Endothelial cell of umbilical vein (primary cell): ENCODE measurements around the gene SHISA7. TPM values are rescaled to one million over a fixed set of nuclear protein-coding genes. Genes with fewer than 3 reads are reported as not detected.

Experiments used
- BruUV-seq: library from RNA; stranded (reverse); fragments of 400-500 nt; replicated peaks from 2 replicates; lab custom pipeline; 2021; lab: Mats Ljungman, UMichigan
- CTCF ChIA-PET: fragments of 300-600, 350-600 bp; sonication (Branson Sonifier 250); formaldehyde crosslinking; loops from one replicate; lab custom pipeline; 2021; ENCODE audit warnings: antibody characterized with exemption, inconsistent platforms; lab: Charles Lee
- POLR2A ChIA-PET: fragments of 300-600, 350-600 bp; sonication (Branson Sonifier 250); formaldehyde crosslinking; loops from one replicate; lab custom pipeline; 2021; ENCODE audit warnings: antibody characterized with exemption, inconsistent platforms; lab: Charles Lee
- DNase-seq: peaks from one replicate; pipeline ENCODE4 v3.0.0-alpha.2; 2011; ENCODE audit warnings: low read depth, low spot score
- FAIRE-seq: peaks from 2 replicates; lab custom pipeline; 2011; peaks lifted over from hg19 to GRCh38; lab: Jason Lieb, UNC
- H2AFZ ChIP-seq: 2 replicates; pipeline ENCODE4 v1.6.0; 2012; ENCODE audit warnings: low read depth, low read length, control low read depth, inconsistent platforms
- H3K27ac ChIP-seq: 2 replicates; pipeline ENCODE4 v1.5.1; 2011; ENCODE audit warnings: low read depth, mild to moderate bottlenecking, control low read depth, low read length, moderate library complexity; ENCODE audit not compliant: insufficient read depth
- H3K27me3 ChIP-seq, 2 experiments: 2 replicates each; pipeline versions ENCODE4 v1.6.0 to v1.6.1; 2011; ENCODE audit warnings: low read length in 2 of 2, mixed read lengths in 1 of 2; ENCODE audit not compliant: control insufficient read depth in 2 of 2, insufficient read depth in 2 of 2
- H3K36me3 ChIP-seq, 2 experiments: 2 replicates in 1 of 2; 3 replicates in 1 of 2; pipeline ENCODE4 v1.5.1; 2011; ENCODE audit warnings: low read length in 2 of 2, mild to moderate bottlenecking in 1 of 2, moderate library complexity in 1 of 2; ENCODE audit not compliant: control insufficient read depth in 2 of 2, insufficient read depth in 2 of 2; ENCODE audit errors: extremely low read depth in 1 of 2
- H3K4me1 ChIP-seq: 3 replicates; pipeline ENCODE4 v1.5.1; 2011; ENCODE audit warnings: mild to moderate bottlenecking, low read length; ENCODE audit not compliant: control insufficient read depth, insufficient read depth; ENCODE audit errors: extremely low read depth
- H3K4me2 ChIP-seq: 2 replicates; pipeline ENCODE4 v1.6.1; 2011; ENCODE audit warnings: low read length, control low read depth, mixed read lengths; ENCODE audit not compliant: insufficient read depth
- H3K4me3 ChIP-seq, 3 experiments: fragments of 200-600 bp in 1 of 3; sonication (generic), shearing (Covaris generic) in 1 of 3; replicated peaks in 1 of 3; 2 replicates each; pipeline ENCODE4 v1.5.1; 2011 to 2016; ENCODE audit warnings: control low read depth in 3 of 3, low read length in 3 of 3, mild to moderate bottlenecking in 2 of 3, inconsistent platforms in 1 of 3, low read depth in 1 of 3, moderate library complexity in 1 of 3; ENCODE audit not compliant: insufficient read depth in 1 of 3
- H3K79me2 ChIP-seq: 2 replicates; pipeline ENCODE4 v1.6.0; 2012; ENCODE audit warnings: low read length, inconsistent platforms; ENCODE audit not compliant: control insufficient read depth, insufficient read depth
- H3K9ac ChIP-seq: replicated peaks from 2 replicates; pipeline ENCODE3; 2011; ENCODE audit warnings: low read length, control low read depth; ENCODE audit not compliant: insufficient read depth; ENCODE audit errors: extremely low read depth
- H3K9me1 ChIP-seq: replicated peaks from 3 replicates; pipeline ENCODE4 v1.6.0; 2011; ENCODE audit warnings: mild to moderate bottlenecking, low read length; ENCODE audit not compliant: control insufficient read depth, insufficient read depth; ENCODE audit errors: extremely low read depth
- H3K9me3 ChIP-seq: replicated peaks from 2 replicates; pipeline ENCODE4 v1.5.1; 2012; ENCODE audit warnings: low read length, inconsistent platforms; ENCODE audit not compliant: control insufficient read depth, insufficient read depth
- H4K20me1 ChIP-seq: replicated peaks from 2 replicates; pipeline ENCODE3; 2011; ENCODE audit warnings: mild to moderate bottlenecking, low read length; ENCODE audit not compliant: control insufficient read depth, insufficient read depth; ENCODE audit errors: extremely low read depth
- CTCF ChIP-seq, 2 donors: IDR thresholded peaks; 1 replicate in 1 of 2; 2 replicates in 1 of 2; pipeline ENCODE4 v1.5.1; 2011; ENCODE audit warnings: low read length in 2 of 2, mild to moderate bottlenecking in 2 of 2, moderate library complexity in 2 of 2, control low read depth in 1 of 2, inconsistent platforms in 1 of 2, low read depth in 1 of 2; ENCODE audit not compliant: insufficient read depth in 1 of 2; ENCODE audit errors: extremely low read depth in 1 of 2
- EZH2 ChIP-seq: IDR thresholded peaks from 2 replicates; pipeline ENCODE4 v1.6.1; 2012; ENCODE audit warnings: borderline replicate concordance, low read depth, mild to moderate bottlenecking, moderate library complexity, low read length, inconsistent platforms; ENCODE audit not compliant: severe bottlenecking
- FOS ChIP-seq: IDR thresholded peaks from 2 replicates; pipeline ENCODE4 v1.6.1; 2011; ENCODE audit warnings: mild to moderate bottlenecking, low read length, moderate library complexity, borderline replicate concordance; ENCODE audit not compliant: insufficient read depth
- GATA2 ChIP-seq: IDR thresholded peaks from 2 replicates; pipeline ENCODE4 v1.7.0; 2011; ENCODE audit warnings: low read depth, mild to moderate bottlenecking, moderate library complexity, mixed read lengths, low read length; ENCODE audit not compliant: insufficient read length, insufficient read depth
- JUN ChIP-seq: IDR thresholded peaks from 2 replicates; pipeline ENCODE4 v1.6.1; 2011; ENCODE audit warnings: borderline replicate concordance, low read depth; ENCODE audit not compliant: insufficient read length, insufficient read depth
- MAX ChIP-seq: IDR thresholded peaks from 2 replicates; pipeline ENCODE4 v1.6.1; 2011; ENCODE audit not compliant: insufficient read depth, insufficient read length
- MYC ChIP-seq: IDR thresholded peaks from one replicate; pipeline ENCODE4 v1.6.1; 2011; ENCODE audit warnings: mild to moderate bottlenecking, low read depth, low read length
- POLR2A ChIP-seq: IDR thresholded peaks from 2 replicates; pipeline ENCODE4 v1.6.1; 2012; ENCODE audit warnings: low read depth, mild to moderate bottlenecking, control low read depth, low read length
- POLR2AphosphoS5 ChIP-seq: IDR thresholded peaks from 2 replicates; pipeline ENCODE4 v1.6.1; 2012; ENCODE audit warnings: low read depth, mild to moderate bottlenecking, control low read depth, low read length, moderate library complexity; ENCODE audit not compliant: insufficient read depth
- dilution Hi-C: fragments of 300-500 bp; cut with MboI; formaldehyde crosslinking; loops from one replicate; pipeline ENCODE4 v1.15.0; 2019; ENCODE audit warnings: low sequenced_read_pairs; ENCODE audit not compliant: extremely low pct_ligation_motif_present
- intact Hi-C: fragments of 100-400 bp; cut with micrococcal nuclease; formaldehyde crosslinking; loops from one replicate; pipeline ENCODE4 v1.10.0; 2022
- polyA plus RNA-seq, 4 experiments: library from polyadenylated mRNA; depleted of rRNA in 3 of 4; stranded (reverse) in 3 of 4; unstranded in 1 of 4; fragments of >200 nt; gene quantifications; 2 replicates each; pipeline versions ENCODE4 v1.2.1 to v1.2.3, GENCODE V29; 2011 to 2012; ENCODE audit warnings: missing spikeins in 1 of 4
- total RNA-seq: library from RNA; stranded (reverse); gene quantifications from 2 replicates; pipeline ENCODE4 v1.2.3, GENCODE V29; 2021

Gene SHISA7
- total and polyA plus RNA-seq, 2 donors (not counting 3 experiments of a cell fraction or from before 2014, with no cell fraction given): not detected

GRCh38 chr19:55391702-55392615 lies 51.1 kb downstream of the SHISA7 start:
- ChIA-PET POLR2A (interaction anchor here (1.0 kb wide), 1 partner anchor 16 kb away, joined by 4 read pairs; the partner anchor contains the start of gene UBE2S), CTCF (interaction anchor here (0.5 kb wide), 1 partner anchor 54 kb away, joined by 3 read pairs; no protein-coding TSS in a partner anchor)
- Histone ChIP-seq H3K27ac (no peak overlapping the region), H3K36me3 (peaks cover 12 to 30% of the 10 kb centered on the region in 2 experiments), H3K9ac (no peak overlapping the region), H3K4me2 (no peak overlapping the region), H4K20me1 (peaks cover 1% of the 10 kb centered on the region), H3K9me1 (no peaks in the 10 kb centered on the region), H3K9me3 (no peaks in the 10 kb centered on the region), H3K4me1 (peaks cover 17% of the 10 kb centered on the region), H3K4me3 (no peak overlapping the region), H2AFZ (no peak overlapping the region), H3K27me3 (no peaks in the 10 kb centered on the region), H3K79me2 (peaks cover 29% of the 10 kb centered on the region)
- DNase-seq (no peak), FAIRE-seq (no peak)
- intact Hi-C loops: no loop called here
- TF ChIP-seq POLR2AphosphoS5 (no peak), CTCF (IDR thresholded peaks at IDR 0.05; ENCODE audit: extremely low read depth in 1 of 2, insufficient read depth in 1 of 2, low read depth in 1 of 2, low read length in 2 of 2) (no peak), MYC (no peak), GATA2 (no peak), POLR2A (no peak), EZH2 (no peak), MAX (no peak), FOS (no peak), JUN (no peak)
- dilution Hi-C loops: no loop called here
- BruUV-seq: no TSS peak
